BLaER1 treated with 17β-estradiol and CSF1 and Interleukin-3, amounts not matched to agents 10 nM and 100 nM (cell line): Measurements from ENCODE around the gene NOS3.

Experiments
- H3K27ac ChIP-seq, 11 experiments: shearing (Covaris generic); formaldehyde crosslinking; 2 replicates each; pipeline ENCODE4 v1.8.1; 2022
- H3K27me3 ChIP-seq, 11 experiments: shearing (Covaris generic); formaldehyde crosslinking; 2 replicates each; pipeline ENCODE4 v1.8.1; 2022
- H3K36me3 ChIP-seq, 11 experiments: shearing (Covaris generic); formaldehyde crosslinking; 2 replicates each; pipeline ENCODE4 v1.8.1; 2022
- H3K4me1 ChIP-seq, 10 experiments: shearing (Covaris generic); formaldehyde crosslinking; 2 replicates each; pipeline ENCODE4 v1.8.1; 2022
- H3K4me2 ChIP-seq, 11 experiments: shearing (Covaris generic); formaldehyde crosslinking; 2 replicates each; pipeline ENCODE4 v1.8.1; 2022
- H3K4me3 ChIP-seq, 10 experiments: shearing (Covaris generic); formaldehyde crosslinking; 2 replicates each; pipeline ENCODE4 v1.8.1; 2022
- H3K9ac ChIP-seq, 11 experiments: shearing (Covaris generic); formaldehyde crosslinking; 2 replicates each; pipeline ENCODE4 v1.8.1; 2022
- H3K9me3 ChIP-seq, 11 experiments: shearing (Covaris generic); formaldehyde crosslinking; replicated peaks in 1 of 11; 2 replicates each; pipeline ENCODE4 v1.8.1; 2022
- H4K20me1 ChIP-seq, 11 experiments: shearing (Covaris generic); formaldehyde crosslinking; 2 replicates each; pipeline ENCODE4 v1.8.1; 2022
- Cebpa-rat ChIP-seq, 11 experiments: shearing (Covaris generic); IDR thresholded peaks; 2 replicates each; pipeline ENCODE4 v1.8.1; 2022

NOS3 gene

DNA sequence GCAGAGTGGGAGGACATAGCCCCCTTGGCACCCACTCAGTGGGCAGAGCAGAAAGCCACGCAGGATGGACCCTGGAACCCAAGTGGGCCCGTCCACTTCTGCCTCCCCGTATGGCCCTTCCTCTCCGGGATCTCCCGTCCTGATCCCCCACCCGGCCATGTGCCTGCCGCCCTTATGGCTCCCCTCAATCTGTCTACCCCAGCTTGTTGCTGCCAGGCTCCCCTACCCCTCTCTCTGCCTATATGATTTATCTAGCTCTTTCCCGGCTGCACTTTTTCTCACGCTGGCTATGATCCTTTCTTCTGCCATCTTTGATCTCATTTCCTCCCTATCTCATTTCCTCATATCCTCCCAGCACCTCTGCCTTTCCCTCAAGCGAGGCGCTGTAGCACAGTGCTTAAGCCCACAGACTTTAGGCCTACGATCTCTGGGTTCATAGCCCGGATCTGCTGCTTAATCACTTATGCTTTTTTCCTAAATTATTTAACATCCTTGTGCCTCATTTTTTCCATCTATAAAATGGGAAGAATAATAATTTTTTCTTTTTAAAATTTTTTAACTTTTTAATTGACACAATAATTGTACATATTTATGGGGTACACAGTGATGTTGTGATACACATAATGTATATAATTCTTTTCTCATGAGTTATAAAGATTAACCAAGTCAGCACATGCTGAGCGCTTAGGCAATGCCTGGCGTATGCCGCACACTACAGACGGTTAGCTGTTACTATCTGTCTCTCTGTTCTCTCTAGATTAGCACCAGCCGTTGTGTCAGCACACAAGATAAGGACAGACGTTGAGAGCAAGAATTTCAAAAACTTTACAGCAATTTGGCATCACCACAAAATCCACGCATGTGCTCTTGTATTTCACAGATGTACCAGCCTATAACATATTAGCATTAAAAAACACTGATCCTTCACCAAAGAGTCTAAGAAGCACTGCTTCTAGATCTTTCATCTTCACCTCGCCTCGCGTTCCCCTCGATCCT, 30.8 kb upstream of the NOS3 start:
- Histone ChIP-seq H3K4me2 (peak overlapping the region in 10 of 11 experiments; percentile 19 to 89 (median 52); a peak in 13 of 22 replicates), H3K9ac (no peak overlapping the region), H3K36me3 (no peaks in the 10 kb centered on the region), H3K4me1 (peaks cover 25 to 59% (median 52%) of the 10 kb centered on the region in 10 experiments), H3K27ac (no peak overlapping the region), H3K4me3 (no peak overlapping the region), H3K9me3 (no peaks in the 10 kb centered on the region), H4K20me1 (peaks cover 0 to 70% (median 56%) of the 10 kb centered on the region in 11 experiments; a peak in 18 of 22 replicates), H3K27me3 (peaks cover 0 to 67% (median 27%) of the 10 kb centered on the region in 11 experiments; a peak in 14 of 22 replicates)
- no peak for TF ChIP-seq Cebpa-rat (IDR thresholded peaks at IDR 0.05)

DNA sequence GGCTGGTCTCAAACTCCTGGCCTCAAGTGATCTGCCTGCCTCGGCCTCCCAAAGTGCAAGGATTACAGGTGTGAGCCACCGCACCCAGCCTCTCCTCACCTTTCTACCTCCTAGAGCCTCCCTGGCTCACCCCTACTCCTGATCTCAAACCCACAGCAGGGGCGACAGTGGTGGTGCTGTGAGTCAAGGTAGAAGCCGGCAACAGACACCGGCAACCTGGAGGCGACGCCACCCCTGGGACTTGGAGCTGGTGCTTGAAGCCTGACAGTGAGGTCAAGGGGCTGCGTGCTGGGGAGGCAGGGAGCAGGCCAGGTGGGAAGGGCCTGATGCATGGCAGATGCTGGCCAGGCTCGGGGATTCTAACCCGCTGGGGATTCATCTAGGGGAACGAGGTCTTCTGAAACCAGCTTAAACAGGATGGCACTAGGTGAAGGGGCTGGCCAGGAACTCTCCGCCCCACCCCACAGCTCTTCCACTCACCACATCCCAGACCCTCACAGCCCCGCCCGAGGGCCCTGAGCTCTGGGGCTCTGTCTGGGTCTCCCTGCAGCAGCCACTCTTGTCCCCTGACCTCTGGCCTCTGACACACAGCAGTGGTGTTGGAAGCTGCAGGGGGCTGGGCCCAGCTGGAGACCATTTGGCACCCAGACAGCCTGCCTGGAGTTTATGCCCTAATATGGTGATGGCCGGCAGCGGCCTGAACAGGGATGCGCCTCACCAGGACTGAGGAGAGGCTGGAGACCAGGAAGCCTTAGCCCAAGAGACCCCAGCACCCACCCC, 29.1 kb upstream of the NOS3 start:
- H3K9ac ChIP-seq, result 0 out of 22 replicates have a peak overlapping the region, but pooled peaks of 1 of the 11 experiments have one; percentile 29
- H3K27me3 ChIP-seq, result peaks cover 0 to 63% (median 27%) of the 10 kb centered on the region in 11 experiments; a peak in 14 of 22 replicates
- no peak for TF ChIP-seq Cebpa-rat (IDR thresholded peaks at IDR 0.05)
- no peak overlapping the region for H3K4me3 ChIP-seq
- peaks cover 0 to 79% (median 60%) of the 10 kb centered on the region in 11 experiments; a peak in 18 of 22 replicates for H4K20me1 ChIP-seq
- no peaks in the 10 kb centered on the region for H3K36me3 ChIP-seq
- H3K4me1 ChIP-seq, result peaks cover 33 to 70% (median 62%) of the 10 kb centered on the region in 10 experiments
- H3K4me2 ChIP-seq, result peak overlapping the region in 9 of 11 experiments; percentile 12 to 89 (median 81); a peak in 18 of 22 replicates
- H3K27ac ChIP-seq, result no peak overlapping the region
- H3K9me3 ChIP-seq, result no peaks in the 10 kb centered on the region

DNA sequence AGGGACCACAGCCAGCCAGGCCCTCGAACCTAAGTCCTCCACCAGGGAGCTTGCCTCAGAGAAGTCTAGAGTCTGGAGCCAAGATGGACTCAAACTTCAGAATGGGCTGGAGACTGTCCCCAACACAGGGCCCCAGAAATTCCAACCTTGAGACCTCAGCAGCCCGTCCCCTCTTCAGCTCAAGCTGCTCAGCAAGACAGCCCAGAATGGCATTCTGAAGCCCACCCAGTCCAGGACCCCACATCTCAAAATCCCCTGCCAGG, 28.6 kb upstream of the NOS3 start:
- H4K20me1 ChIP-seq, result peaks cover 0 to 73% (median 60%) of the 10 kb centered on the region in 11 experiments; a peak in 18 of 22 replicates
- H3K9ac ChIP-seq, result peak overlapping the region in 2 of 11 experiments; percentile 20 to 30; a peak in 1 of 22 replicates
- peak overlapping the region in 10 of 11 experiments; percentile 12 to 89 (median 78); a peak in 19 of 22 replicates for H3K4me2 ChIP-seq
- no peak for TF ChIP-seq Cebpa-rat (IDR thresholded peaks at IDR 0.05)
- peaks cover 0 to 60% (median 27%) of the 10 kb centered on the region in 11 experiments; a peak in 14 of 22 replicates for H3K27me3 ChIP-seq
- peaks cover 33 to 70% (median 62%) of the 10 kb centered on the region in 10 experiments for H3K4me1 ChIP-seq
- no peaks in the 10 kb centered on the region for H3K36me3 ChIP-seq
- no peaks in the 10 kb centered on the region for H3K9me3 ChIP-seq
- no peak overlapping the region for H3K27ac ChIP-seq
- H3K4me3 ChIP-seq, result no peak overlapping the region

DNA sequence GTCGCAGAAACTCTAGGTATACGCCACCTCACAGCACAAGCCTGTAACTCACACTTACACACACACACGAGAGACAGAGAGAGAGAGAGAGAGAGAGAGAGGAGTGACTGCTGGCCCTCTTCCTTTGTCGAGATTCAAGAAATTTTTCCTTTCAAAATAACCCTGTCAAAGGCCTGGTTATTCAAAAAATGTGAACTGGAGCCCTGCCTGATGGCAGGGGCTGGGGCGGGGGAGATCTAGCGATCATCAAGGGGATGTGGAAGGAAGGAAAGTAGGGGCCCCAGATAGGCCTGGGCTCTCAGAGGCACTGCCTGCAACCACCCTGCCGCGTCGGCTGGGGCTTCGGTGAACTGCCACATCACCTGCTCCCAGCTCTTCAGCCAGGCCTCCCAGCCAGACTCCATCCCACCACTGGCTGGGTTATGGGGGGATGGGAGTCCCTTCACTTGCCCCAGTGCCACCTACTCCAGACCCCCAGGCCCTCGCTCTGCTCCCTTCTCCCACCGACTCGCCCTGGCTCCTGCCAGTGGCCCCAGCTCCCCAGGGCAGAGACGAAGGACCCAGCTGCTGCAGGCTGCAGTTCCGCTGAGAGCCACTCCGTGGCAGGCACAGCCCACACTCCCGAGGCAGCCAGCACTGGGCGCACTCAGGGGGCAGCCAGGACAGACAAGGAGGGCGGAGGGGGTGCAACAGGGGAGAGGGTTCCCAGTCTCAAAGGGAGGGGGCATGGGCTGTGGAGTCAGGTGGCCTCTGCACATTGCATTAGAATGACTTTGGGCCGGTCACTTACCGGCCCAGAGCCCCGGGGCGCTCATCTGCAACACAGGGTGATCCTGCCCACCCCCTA, 28.0 kb upstream of the NOS3 start:
- Histone ChIP-seq H3K4me2 (peak overlapping the region; percentile 12 to 89 (median 74); a peak in 21 of 22 replicates), H3K9me3 (no peaks in the 10 kb centered on the region), H3K4me3 (no peak overlapping the region), H3K27me3 (peaks cover 0 to 57% (median 27%) of the 10 kb centered on the region in 11 experiments; a peak in 14 of 22 replicates), H3K4me1 (peaks cover 33 to 70% (median 62%) of the 10 kb centered on the region in 10 experiments), H3K36me3 (no peaks in the 10 kb centered on the region), H3K27ac (no peak overlapping the region), H4K20me1 (peaks cover 0 to 70% (median 59%) of the 10 kb centered on the region in 11 experiments; a peak in 17 of 22 replicates), H3K9ac (peak overlapping the region in 3 of 11 experiments; percentile 20 to 30 (median 20); a peak in 1 of 22 replicates)
- no peak for TF ChIP-seq Cebpa-rat (IDR thresholded peaks at IDR 0.05)

DNA sequence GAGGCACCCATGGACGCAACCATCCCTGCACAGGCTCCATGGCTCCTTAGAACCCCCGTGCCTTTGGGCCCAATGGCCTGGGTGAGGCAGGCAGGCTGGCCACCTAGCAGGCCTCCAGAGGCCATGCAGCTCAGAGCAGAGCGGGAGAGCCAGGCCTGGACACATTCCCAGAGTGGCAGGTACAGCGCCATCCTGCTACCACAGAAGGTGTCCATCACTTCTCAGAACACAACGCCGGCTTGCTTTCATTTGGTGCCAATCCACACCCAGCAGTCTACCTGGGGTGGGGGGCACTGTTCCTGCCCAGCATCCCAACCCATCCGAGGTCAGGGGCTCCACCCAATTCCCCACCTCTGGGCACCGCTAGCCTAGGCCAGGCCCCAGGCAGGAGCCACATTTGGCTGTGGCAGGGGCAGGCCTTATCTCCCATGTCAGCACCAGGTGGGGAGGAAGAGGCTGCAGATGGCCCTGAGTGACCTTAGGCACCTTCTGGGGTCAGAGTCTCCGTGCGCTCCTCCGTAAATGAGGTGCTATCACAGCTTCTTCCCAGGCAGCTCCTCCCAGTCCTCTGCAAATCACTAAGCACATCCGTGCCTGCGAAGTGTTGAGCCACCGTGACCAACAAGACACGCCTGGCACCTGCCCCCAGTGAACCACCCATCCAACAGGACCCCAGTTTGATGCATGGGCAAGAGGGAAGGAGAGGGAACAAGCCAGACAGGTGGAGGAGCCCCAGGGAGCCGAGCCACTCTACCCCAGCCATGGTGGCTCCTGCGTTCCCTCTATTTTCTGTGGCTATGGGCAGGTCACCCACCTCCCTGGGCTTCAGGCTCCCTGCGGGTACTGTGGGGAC, 26.9 kb upstream of the NOS3 start:
- TF ChIP-seq Cebpa-rat (IDR thresholded peaks at IDR 0.05), result no peak
- peak overlapping the region in 2 of 10 experiments; percentile 9 to 13; a peak in 1 of 20 replicates for H3K4me3 ChIP-seq
- peaks cover 0 to 65% (median 49%) of the 10 kb centered on the region in 11 experiments; a peak in 17 of 22 replicates for H4K20me1 ChIP-seq

DNA sequence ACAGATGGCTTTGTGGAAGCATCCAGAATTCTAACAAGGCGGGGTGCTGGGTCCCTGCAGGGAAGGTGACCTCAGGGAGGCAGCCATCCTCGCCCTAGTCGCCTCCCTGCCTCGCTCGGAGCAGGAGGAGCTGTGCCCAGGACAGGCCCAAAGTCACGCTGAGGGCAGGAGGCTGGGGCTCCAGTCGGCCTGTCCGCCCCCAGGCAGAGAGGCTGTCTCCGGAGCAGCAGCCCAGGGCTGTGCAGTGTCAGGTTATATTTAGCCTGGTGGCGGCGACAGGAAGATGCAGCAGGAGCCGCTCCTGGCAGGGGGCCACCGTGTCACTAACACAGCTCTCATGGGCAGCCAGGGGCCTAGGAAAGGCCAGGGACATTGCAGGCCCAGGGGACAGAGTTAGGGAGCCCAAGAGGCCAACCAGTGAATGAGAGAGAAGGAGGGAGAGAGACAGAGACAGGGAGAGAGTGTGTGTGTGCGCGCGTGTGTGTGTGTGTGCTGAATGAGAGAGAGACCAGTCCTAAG, 26.2 kb upstream of the NOS3 start:
- Histone ChIP-seq H3K4me1 (peaks cover 32 to 71% (median 59%) of the 10 kb centered on the region in 10 experiments), H3K9ac (peak overlapping the region in 8 of 11 experiments; percentile 2 to 53 (median 33); a peak in 10 of 22 replicates), H3K36me3 (no peaks in the 10 kb centered on the region), H3K9me3 (no peaks in the 10 kb centered on the region), H3K4me2 (peak overlapping the region; percentile 78 to 94 (median 88)), H4K20me1 (peaks cover 0 to 62% (median 42%) of the 10 kb centered on the region in 11 experiments; a peak in 17 of 22 replicates), H3K4me3 (peak overlapping the region in 3 of 10 experiments; percentile 9 to 28 (median 13); a peak in 2 of 20 replicates), H3K27me3 (peaks cover 0 to 47% (median 16%) of the 10 kb centered on the region in 11 experiments; a peak in 13 of 22 replicates), H3K27ac (no peak overlapping the region)
- no peak for TF ChIP-seq Cebpa-rat (IDR thresholded peaks at IDR 0.05)

More for the DNA sequence above, 26.9 kb upstream of the NOS3 start:
- peaks cover 0 to 51% (median 23%) of the 10 kb centered on the region in 11 experiments; a peak in 14 of 22 replicates for H3K27me3 ChIP-seq
- no peaks in the 10 kb centered on the region for H3K9me3 ChIP-seq
- H3K4me1 ChIP-seq, result peaks cover 33 to 71% (median 62%) of the 10 kb centered on the region in 10 experiments
- H3K4me2 ChIP-seq, result peak overlapping the region; percentile 78 to 94 (median 88)
- no peaks in the 10 kb centered on the region for H3K36me3 ChIP-seq
- no peak overlapping the region for H3K27ac ChIP-seq
- peak overlapping the region in 8 of 11 experiments; percentile 2 to 53 (median 33); a peak in 8 of 22 replicates for H3K9ac ChIP-seq
